K562 (cell line): Measurements from ENCODE around the gene ST6GAL1. TPM values are rescaled to one million over a fixed set of nuclear protein-coding genes. Genes with fewer than 3 reads are reported as not detected.
A peak's percentile ranks its signal among the peaks of the same experiment; 100 is the strongest.

Source experiments
- ARID1B ChIP-seq: fragments of 450-650 bp; IDR thresholded peaks from 2 replicates; pipeline ENCODE4 v1.6.1; 2016; ENCODE audit warnings: antibody characterized with exemption, mild to moderate bottlenecking, inconsistent platforms
- ATF6 ChIP-seq: sonication (generic); formaldehyde crosslinking; IDR thresholded peaks from 2 replicates; pipeline ENCODE4 v1.4.0; 2020; ENCODE audit warnings: mild to moderate bottlenecking, missing genetic modification reagents
- BACH1 ChIP-seq: fragments of 200-800 bp; sonication (Bioruptor generic); IDR thresholded peaks from 2 replicates; pipeline ENCODE4 v1.6.1; 2016; ENCODE audit warnings: missing genetic modification characterization, missing compliant biosample characterization
- DPF2 ChIP-seq: fragments of 450-650 bp; IDR thresholded peaks from 2 replicates; pipeline ENCODE4 v1.6.1; 2016
- E2F4 ChIP-seq: sonication (generic); formaldehyde crosslinking; IDR thresholded peaks from 2 replicates; pipeline ENCODE4 v1.8.0; 2022; ENCODE audit warnings: mild to moderate bottlenecking, low read depth, missing genetic modification reagents
- ETV6 ChIP-seq, 3 experiments: fragments of 150-350 bp in 1 of 3; sonication (generic) in 1 of 3; formaldehyde crosslinking in 1 of 3; IDR thresholded peaks; 2 replicates each; pipeline versions ENCODE4 v1.6.1 to v1.8.0; 2014 to 2022; ENCODE audit warnings: borderline replicate concordance in 2 of 3, low read depth in 2 of 3, antibody characterized with exemption in 1 of 3, low read length in 1 of 3, mild to moderate bottlenecking in 1 of 3, missing genetic modification reagents in 1 of 3
- HDAC1 ChIP-seq, 2 experiments: fragments of 450-650 bp; IDR thresholded peaks; 2 replicates each; pipeline ENCODE4 v1.6.1; 2016 to 2017; ENCODE audit warnings: inconsistent platforms in 1 of 2, mild to moderate bottlenecking in 1 of 2, moderate library complexity in 1 of 2
- ILK ChIP-seq: fragments of 450-650 bp; IDR thresholded peaks from 2 replicates; pipeline ENCODE4 v1.6.1; 2016; ENCODE audit warnings: missing genetic modification characterization, low read depth, mild to moderate bottlenecking, missing compliant biosample characterization, moderate library complexity, borderline replicate concordance
- JUND ChIP-seq, 2 experiments: IDR thresholded peaks; 2 replicates in 1 of 2; 3 replicates in 1 of 2; pipeline ENCODE4 v1.6.1; 2011; ENCODE audit warnings: borderline replicate concordance in 2 of 2, low read depth in 2 of 2, low read length in 2 of 2, improper control_type of control experiment in 1 of 2, missing biosample characterization in 1 of 2, missing genetic modification characterization in 1 of 2, missing genetic modification reagents in 1 of 2
- NFIX ChIP-seq: fragments of 250-450 bp; sonication (Bioruptor Pico); IDR thresholded peaks from 2 replicates; pipeline ENCODE4 v1.4.0; 2020; ENCODE audit warnings: low read depth, mild to moderate bottlenecking, moderate library complexity
- NRF1 ChIP-seq, 2 experiments: fragments of 450-650 bp; IDR thresholded peaks in 1 of 2; conservative IDR thresholded peaks in 1 of 2; 2 replicates each; pipeline ENCODE4 v1.6.1; 2014; ENCODE audit warnings: mild to moderate bottlenecking in 2 of 2
- RCOR1 ChIP-seq, 2 experiments: IDR thresholded peaks; 2 replicates each; pipeline ENCODE4 v1.6.1; 2012; ENCODE audit warnings: low read depth in 2 of 2, low read length in 2 of 2, borderline replicate concordance in 1 of 2, improper control_type of control experiment in 1 of 2
- SMAD1 ChIP-seq: fragments of 150-350 bp; IDR thresholded peaks from 2 replicates; pipeline ENCODE4 v1.6.1; 2014; ENCODE audit warnings: low read length, low read depth; ENCODE audit not compliant: partially characterized antibody
- SRF ChIP-seq, 2 experiments: fragments of 250-450, 450-650 bp in 1 of 2; sonication (Bioruptor Pico) in 1 of 2; sonication (generic) in 1 of 2; formaldehyde crosslinking; IDR thresholded peaks; 2 replicates each; pipeline versions ENCODE4 v1.5.0 to v1.5.1; 2020 to 2022; ENCODE audit warnings: mild to moderate bottlenecking in 1 of 2, missing genetic modification reagents in 1 of 2
- TAF1 ChIP-seq: IDR thresholded peaks from 2 replicates; pipeline ENCODE4 v1.6.1; 2011; ENCODE audit warnings: mild to moderate bottlenecking, low read length, moderate library complexity; ENCODE audit not compliant: insufficient read depth, control insufficient read depth, severe bottlenecking; ENCODE audit errors: extremely low read depth
- ZBTB12 ChIP-seq: fragments of 250-450 bp; sonication (Bioruptor Pico); IDR thresholded peaks from 2 replicates; pipeline ENCODE4 v1.4.0; 2020
- ZKSCAN3 ChIP-seq: fragments of 250-450 bp; sonication (Bioruptor Pico); IDR thresholded peaks from 2 replicates; pipeline ENCODE4 v1.4.0; 2020
- ZNF133 ChIP-seq: fragments of 250-450 bp; sonication (Bioruptor Pico); IDR thresholded peaks from 2 replicates; pipeline ENCODE4 v1.4.0; 2020; ENCODE audit warnings: mild to moderate bottlenecking
- ZNF140 ChIP-seq: fragments of 250-450 bp; sonication (Bioruptor Pico); IDR thresholded peaks from 2 replicates; pipeline ENCODE4 v1.8.0; 2021; ENCODE audit warnings: moderate library complexity, mild to moderate bottlenecking, inconsistent platforms
- ZNF217 ChIP-seq: sonication (generic); formaldehyde crosslinking; IDR thresholded peaks from 2 replicates; pipeline ENCODE4 v1.8.0; 2022; ENCODE audit warnings: mild to moderate bottlenecking, missing genetic modification reagents
- polyA plus RNA-seq, 8 experiments: library from polyadenylated mRNA; depleted of rRNA in 4 of 8; stranded (reverse) in 5 of 8; unstranded in 3 of 8; fragments of >200 nt; fragmentation: Nextera tagmentation in 2 of 8; fragmentation: Illumina TruSeq in 1 of 8; extraction: Ambion mirVana in 2 of 8; extraction: Trizol in 1 of 8; gene quantifications; 2 replicates each; pipeline versions ENCODE4 v1.2.1 to v1.2.3, GENCODE V29; 2011 to 2014; ENCODE audit warnings: inconsistent platforms in 1 of 8, missing spikeins in 1 of 8
- total RNA-seq, 7 experiments: library from RNA; depleted of rRNA in 6 of 7; stranded (reverse); fragments of >200 nt in 6 of 7; fragmentation: Illumina TruSeq in 2 of 7; extraction: Trizol in 2 of 7; gene quantifications; 2 replicates each; pipeline versions ENCODE4 v1.2.1 to v1.2.3, GENCODE V29; 2011 to 2021; ENCODE audit warnings: low replicate concordance in 1 of 7

Gene ST6GAL1
- total and polyA plus RNA-seq, 9 of the 15 experiments (the other 6 are each of a cell fraction or from before 2014, with no cell fraction given) = 31.9 to 145 (median 71.0) TPM

GRCh38 chr3:187101184-187102072, 171.1 kb downstream of the ST6GAL1 start (continued):
- TF ChIP-seq ILK (tag) (no peak), ETV6 (IDR thresholded peaks at IDR 0.05; ENCODE audit: borderline replicate concordance in 1 of 2, low read depth in 2 of 2, low read length in 1 of 2) (no peak), ETV6 (CRISPR knock-in tag; IDR thresholded peaks at IDR 0.05; ENCODE audit: borderline replicate concordance) (0 out of 2 replicates have a peak, but pooled peaks have one; percentile 36), NRF1 (conservative IDR thresholded peaks at IDR 0.05 in 1 of 2, IDR thresholded peaks at IDR 0.05 in 1 of 2) (0 out of 4 replicates have a peak, but pooled peaks of 1 of the 2 experiments have one; percentile 10), SRF (CRISPR knock-in tag; IDR thresholded peaks at IDR 0.05) (peak in 1 of 2 experiments; percentile 60; a peak in 1 of 4 replicates), DPF2 (peak; percentile 68), ZNF217 (CRISPR knock-in tag) (no peak), JUND (IDR thresholded peaks at IDR 0.05; ENCODE audit: borderline replicate concordance, low read depth, low read length) (no peak), JUND (tag; IDR thresholded peaks at IDR 0.05; ENCODE audit: borderline replicate concordance, low read depth, low read length) (0 out of 3 replicates have a peak, but pooled peaks have one; percentile 41), ZBTB12 (CRISPR knock-in tag) (no peak), ARID1B (peak; percentile 51), E2F4 (no peak), SMAD1 (peak; percentile 74), ZNF140 (CRISPR knock-in tag) (no peak), HDAC1 (IDR thresholded peaks at IDR 0.05) (0 out of 4 replicates have a peak, but pooled peaks of 1 of the 2 experiments have one; percentile 24), TAF1 (no peak), ATF6 (no peak), NFIX (peak; percentile 36; the same call in 1 of the 2 replicates), ZNF133 (CRISPR knock-in tag) (no peak), ZKSCAN3 (CRISPR knock-in tag) (no peak), BACH1 (tag) (no peak), RCOR1 (IDR thresholded peaks at IDR 0.05; ENCODE audit: borderline replicate concordance in 1 of 2, low read depth in 2 of 2, low read length in 2 of 2) (peak in 1 of 2 experiments; percentile 25; a peak in 1 of 4 replicates)
